ENCODE measurements around the gene ZBTB4. TPM values are rescaled to one million over a fixed set of nuclear protein-coding genes. Genes with fewer than 3 reads are reported as not detected.

Gene ZBTB4
- polyA plus RNA-seq, 1 experiment = 25.9 TPM

- no peak for DNase-seq (ENCODE audit: low read depth)
- no peak for TF ChIP-seq CTCF (IDR thresholded peaks at IDR 0.05; ENCODE audit: insufficient read depth, low read depth, low read length)
These were observed 63.6 kb downstream of the ZBTB4 start for GRCh38 chr17:7415784-7416183.

GRCh38 chr17:7414837-7415236 lies 64.6 kb downstream of the ZBTB4 start:
- no peak for TF ChIP-seq CTCF (IDR thresholded peaks at IDR 0.05; ENCODE audit: insufficient read depth, low read depth, low read length)
- Histone ChIP-seq H3K4me3 (ENCODE audit: low read depth, low read length) (no peak overlapping the region), H3K27me3 (ENCODE audit: control insufficient read depth, insufficient read depth, low read length) (no peaks in the 10 kb centered on the region), H3K36me3 (ENCODE audit: control insufficient read depth, insufficient read depth, low read length) (peaks cover 18% of the 10 kb centered on the region)
- POLR2A ChIA-PET = no interaction called here
- no peak for DNase-seq (ENCODE audit: low read depth)
- CTCF ChIA-PET = no interaction called here

More at GRCh38 chr17:7415784-7416183, 63.6 kb downstream of the ZBTB4 start:
- no peak overlapping the region for H3K4me3 ChIP-seq (ENCODE audit: low read depth, low read length)
- no peaks in the 10 kb centered on the region for H3K27me3 ChIP-seq (ENCODE audit: control insufficient read depth, insufficient read depth, low read length)
- CTCF ChIA-PET = no interaction called here
- H3K36me3 ChIP-seq (ENCODE audit: control insufficient read depth, insufficient read depth, low read length) = peaks cover 16% of the 10 kb centered on the region
- POLR2A ChIA-PET = no interaction called here

GRCh38 chr17:7413346-7413985 lies 66.0 kb downstream of the ZBTB4 start:
- TF ChIP-seq CTCF (IDR thresholded peaks at IDR 0.05; ENCODE audit: insufficient read depth, low read depth, low read length) = no peak
- POLR2A ChIA-PET = interaction anchor here (0.6 kb wide), 1 partner anchor 9 kb away, joined by 8 read pairs; the partner anchor contains the start of gene TMEM256
- no peaks in the 10 kb centered on the region for H3K27me3 ChIP-seq (ENCODE audit: control insufficient read depth, insufficient read depth, low read length)
- CTCF ChIA-PET = interaction anchor here (1.1 to 1.9 kb wide), 4 partner anchors 10 to 147 kb away, joined by 3 to 6 read pairs (median 5); no protein-coding TSS in a partner anchor
- H3K36me3 ChIP-seq (ENCODE audit: control insufficient read depth, insufficient read depth, low read length) = peaks cover 27% of the 10 kb centered on the region
- DNase-seq (ENCODE audit: low read depth) = no peak
- no peak overlapping the region for H3K4me3 ChIP-seq (ENCODE audit: low read depth, low read length)

- ChIA-PET POLR2A (no interaction called here), CTCF (interaction anchor here (0.7 kb wide), 1 partner anchor 27 kb away, joined by 3 read pairs; no protein-coding TSS in a partner anchor)
- Histone ChIP-seq H3K36me3 (ENCODE audit: control insufficient read depth, insufficient read depth, low read length) (peaks cover 20% of the 10 kb centered on the region), H3K4me3 (ENCODE audit: low read depth, low read length) (no peak overlapping the region), H3K27me3 (ENCODE audit: control insufficient read depth, insufficient read depth, low read length) (no peaks in the 10 kb centered on the region)
- TF ChIP-seq CTCF (IDR thresholded peaks at IDR 0.05; ENCODE audit: insufficient read depth, low read depth, low read length) = no peak
- DNase-seq (ENCODE audit: low read depth) = no peak
These were observed 68.0 kb downstream of the ZBTB4 start for GRCh38 chr17:7411427-7411750.

GRCh38 chr17:7410634-7411426 lies 68.6 kb downstream of the ZBTB4 start:
- H3K4me3 ChIP-seq (ENCODE audit: low read depth, low read length) = no peak overlapping the region
- DNase-seq (ENCODE audit: low read depth) = no peak
- TF ChIP-seq CTCF (IDR thresholded peaks at IDR 0.05; ENCODE audit: insufficient read depth, low read depth, low read length) = no peak
- CTCF ChIA-PET = interaction anchor here (0.8 kb wide), 1 partner anchor 26 kb away, joined by 3 read pairs; no protein-coding TSS in a partner anchor
- POLR2A ChIA-PET = no interaction called here
- peaks cover 20% of the 10 kb centered on the region for H3K36me3 ChIP-seq (ENCODE audit: control insufficient read depth, insufficient read depth, low read length)
- no peaks in the 10 kb centered on the region for H3K27me3 ChIP-seq (ENCODE audit: control insufficient read depth, insufficient read depth, low read length)
